Breast epithelium (tissue), 4 donors: ENCODE results near the gene SYCE3. TPM values are rescaled to one million over a fixed set of nuclear protein-coding genes. Genes with fewer than 3 reads are reported as not detected.
A peak's percentile ranks its signal among the peaks of the same experiment; 100 is the strongest.

ENCODE experiments used
- DNase-seq, 2 donors: peaks; one replicate each; pipeline ENCODE4 v3.0.0-alpha.2; 2019; ENCODE audit warnings: low spot score in 2 of 2
- H3K27ac ChIP-seq, 2 donors: fragments of 200-600 bp; sonication (generic) in 1 of 2; one replicate each; pipeline ENCODE4 v1.5.1; 2016 to 2019; ENCODE audit warnings: mild to moderate bottlenecking in 1 of 2
- H3K27me3 ChIP-seq, 2 donors: fragments of 200-600 bp; sonication (generic) in 1 of 2; one replicate each; pipeline versions ENCODE4 v1.5.1 to v1.6.0; 2017 to 2019; ENCODE audit warnings: control low read depth in 1 of 2, mild to moderate bottlenecking in 1 of 2
- H3K36me3 ChIP-seq: fragments of 200-600 bp; one replicate; pipeline ENCODE4 v1.5.1; 2019
- H3K4me1 ChIP-seq, 2 donors: fragments of 200-600 bp; sonication (generic); one replicate each; pipeline ENCODE4 v1.5.1; 2016 to 2019; ENCODE audit warnings: control low read depth in 1 of 2
- H3K4me3 ChIP-seq, 3 donors: fragments of 200-600 bp; sonication (generic); 1 replicate in 2 of 3; 2 replicates in 1 of 3; pipeline ENCODE4 v1.5.1; 2016 to 2019; ENCODE audit warnings: mild to moderate bottlenecking in 3 of 3, moderate library complexity in 2 of 3
- H3K9me3 ChIP-seq, 2 donors: fragments of 200-600 bp; sonication (generic) in 1 of 2; one replicate each; pipeline ENCODE4 v1.5.1; 2016 to 2019; ENCODE audit warnings: control low read depth in 1 of 2
- POLR2A ChIP-seq: fragments of 450-650 bp; IDR thresholded peaks from one replicate; pipeline ENCODE4 v1.6.1; 2016; ENCODE audit warnings: antibody characterized with exemption, mild to moderate bottlenecking, moderate library complexity
- POLR2AphosphoS5 ChIP-seq, 3 donors: sonication (generic); formaldehyde crosslinking; IDR thresholded peaks; one replicate each; pipeline ENCODE4 v1.6.1; 2017; ENCODE audit warnings: antibody characterized with exemption in 3 of 3
- intact Hi-C: fragments of 100-400 bp; cut with DNase I; formaldehyde crosslinking; loops from one replicate; pipeline ENCODE4 v1.15.1; 2023; ENCODE audit warnings: low total_unique reads
- total RNA-seq, 3 donors: library from RNA; depleted of rRNA; stranded (reverse); fragments of >200 nt; gene quantifications; one replicate each; pipeline ENCODE4 v1.1.0, GENCODE V29; 2016
- TF ChIP-seq, protein P1 (sequence below), 3 donors: fragments of 450-650 bp; IDR thresholded peaks; one replicate each; pipeline ENCODE4 v1.5.1; 2016 to 2017; ENCODE audit warnings: antibody characterized with exemption in 3 of 3, mild to moderate bottlenecking in 3 of 3, moderate library complexity in 3 of 3

Gene SYCE3
- total RNA-seq, 3 donors from 2014 or later = not detected

DNA sequence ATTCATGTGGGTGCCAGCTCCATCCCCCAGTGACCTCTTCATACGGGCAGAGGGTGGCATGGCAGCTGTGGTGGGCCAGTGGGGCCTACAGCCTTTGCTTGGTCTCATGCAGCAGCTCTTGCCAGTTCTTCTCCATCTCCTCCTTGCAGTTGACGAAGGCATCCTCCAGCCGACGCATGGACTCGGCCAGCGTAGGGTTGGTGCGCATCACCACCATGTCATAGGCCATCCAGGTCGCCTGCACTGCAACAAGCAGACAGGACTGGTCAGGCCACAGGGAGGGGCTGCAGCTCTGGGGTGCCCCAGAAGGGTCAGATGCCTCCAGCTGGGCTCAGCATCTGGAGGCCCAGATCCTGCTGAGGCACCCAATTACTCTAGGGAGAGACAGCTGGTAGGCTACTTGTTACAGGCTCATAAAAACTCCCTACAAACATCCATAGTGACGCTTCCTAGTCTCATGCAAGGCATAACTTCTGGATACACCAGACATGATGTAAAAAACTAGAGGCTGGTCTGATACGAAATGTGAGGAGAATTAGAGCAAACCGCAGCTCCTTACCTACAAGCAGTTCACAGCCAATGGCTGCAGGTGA lies 11.5 kb downstream of the SYCE3 start:
- no peak overlapping the region for H3K4me3 ChIP-seq
- no peaks in the 10 kb centered on the region for H3K9me3 ChIP-seq
- peaks cover 3 to 8% of the 10 kb centered on the region in 2 donors for H3K27me3 ChIP-seq
- H3K4me1 ChIP-seq = peaks cover 3 to 10% of the 10 kb centered on the region in 2 donors
- TF ChIP-seq, protein P1, sequence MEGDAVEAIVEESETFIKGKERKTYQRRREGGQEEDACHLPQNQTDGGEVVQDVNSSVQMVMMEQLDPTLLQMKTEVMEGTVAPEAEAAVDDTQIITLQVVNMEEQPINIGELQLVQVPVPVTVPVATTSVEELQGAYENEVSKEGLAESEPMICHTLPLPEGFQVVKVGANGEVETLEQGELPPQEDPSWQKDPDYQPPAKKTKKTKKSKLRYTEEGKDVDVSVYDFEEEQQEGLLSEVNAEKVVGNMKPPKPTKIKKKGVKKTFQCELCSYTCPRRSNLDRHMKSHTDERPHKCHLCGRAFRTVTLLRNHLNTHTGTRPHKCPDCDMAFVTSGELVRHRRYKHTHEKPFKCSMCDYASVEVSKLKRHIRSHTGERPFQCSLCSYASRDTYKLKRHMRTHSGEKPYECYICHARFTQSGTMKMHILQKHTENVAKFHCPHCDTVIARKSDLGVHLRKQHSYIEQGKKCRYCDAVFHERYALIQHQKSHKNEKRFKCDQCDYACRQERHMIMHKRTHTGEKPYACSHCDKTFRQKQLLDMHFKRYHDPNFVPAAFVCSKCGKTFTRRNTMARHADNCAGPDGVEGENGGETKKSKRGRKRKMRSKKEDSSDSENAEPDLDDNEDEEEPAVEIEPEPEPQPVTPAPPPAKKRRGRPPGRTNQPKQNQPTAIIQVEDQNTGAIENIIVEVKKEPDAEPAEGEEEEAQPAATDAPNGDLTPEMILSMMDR (IDR thresholded peaks at IDR 0.05) = no peak
- TF ChIP-seq POLR2AphosphoS5 (IDR thresholded peaks at IDR 0.05) = no peak
- TF ChIP-seq POLR2A = no peak
- H3K36me3 ChIP-seq = no peaks in the 10 kb centered on the region
- no peak for DNase-seq
- H3K27ac ChIP-seq = no peak overlapping the region
- intact Hi-C loops = no loop called here

DNA sequence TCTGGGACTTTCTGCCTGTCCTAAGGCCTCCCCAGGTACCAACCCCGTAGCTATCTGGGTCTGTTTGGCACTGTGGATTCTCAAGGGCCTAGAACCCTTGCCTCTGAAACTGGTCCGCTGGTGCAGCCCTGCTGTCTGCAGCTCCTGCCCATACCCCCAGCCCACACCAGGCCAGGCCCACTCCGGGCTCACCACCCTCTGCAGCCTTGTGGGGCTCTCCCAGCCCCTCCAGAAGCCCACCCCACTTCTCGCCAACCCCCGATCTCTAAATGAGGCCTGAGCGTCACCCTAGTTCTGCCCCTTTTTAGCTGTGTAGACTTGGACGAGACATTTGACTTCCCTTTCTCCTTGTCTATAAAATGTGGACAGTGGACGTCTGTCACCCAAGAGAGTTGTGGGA lies 12.3 kb downstream of the SYCE3 start:
- Histone ChIP-seq H3K27ac (no peak overlapping the region), H3K9me3 (no peaks in the 10 kb centered on the region), H3K4me1 (peaks cover 3 to 13% of the 10 kb centered on the region in 2 donors), H3K27me3 (peaks cover 3 to 8% of the 10 kb centered on the region in 2 donors), H3K36me3 (no peaks in the 10 kb centered on the region), H3K4me3 (no peak overlapping the region)
- no peak for DNase-seq
- TF ChIP-seq POLR2A = no peak
- TF ChIP-seq POLR2AphosphoS5 (IDR thresholded peaks at IDR 0.05) = no peak
- TF ChIP-seq, protein P1 (IDR thresholded peaks at IDR 0.05) = no peak
- intact Hi-C loops = no loop called here

DNA sequence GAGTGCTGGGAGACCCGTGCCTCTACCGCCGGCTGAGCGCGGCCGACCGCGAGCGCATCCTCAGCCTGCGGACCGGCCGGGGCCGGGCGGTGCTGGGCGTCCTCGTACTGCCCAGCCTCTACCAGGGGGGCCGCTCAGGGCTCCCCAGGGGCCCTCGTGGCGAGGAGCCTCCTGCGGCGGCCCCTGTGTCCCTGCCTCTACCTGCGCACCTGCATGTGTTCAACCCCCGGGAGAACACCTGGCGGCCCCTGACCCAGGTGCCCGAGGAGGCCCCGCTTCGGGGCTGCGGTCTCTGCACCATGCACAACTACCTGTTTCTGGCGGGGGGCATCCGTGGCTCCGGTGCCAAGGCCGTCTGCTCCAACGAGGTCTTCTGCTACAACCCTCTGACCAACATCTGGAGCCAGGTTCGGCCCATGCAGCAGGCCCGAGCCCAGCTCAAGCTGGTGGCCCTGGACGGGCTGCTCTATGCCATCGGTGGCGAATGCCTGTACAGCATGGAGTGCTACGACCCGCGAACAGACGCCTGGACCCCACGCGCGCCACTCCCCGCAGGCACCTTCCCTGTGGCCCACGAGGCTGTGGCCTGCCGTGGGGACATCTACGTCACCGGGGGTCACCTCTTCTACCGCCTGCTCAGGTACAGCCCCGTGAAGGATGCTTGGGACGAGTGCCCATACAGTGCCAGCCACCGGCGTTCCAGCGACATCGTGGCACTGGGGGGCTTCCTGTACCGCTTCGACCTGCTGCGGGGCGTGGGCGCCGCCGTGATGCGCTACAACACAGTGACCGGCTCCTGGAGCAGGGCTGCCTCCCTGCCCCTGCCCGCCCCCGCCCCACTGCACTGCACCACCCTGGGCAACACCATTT lies 13.6 kb downstream of the SYCE3 start:
- intact Hi-C loops = no loop called here
- Histone ChIP-seq H3K27me3 (peaks cover 3 to 8% of the 10 kb centered on the region in 2 donors), H3K9me3 (no peaks in the 10 kb centered on the region), H3K4me1 (peaks cover 5 to 18% of the 10 kb centered on the region in 2 donors), H3K27ac (no peak overlapping the region), H3K36me3 (no peaks in the 10 kb centered on the region), H3K4me3 (peak overlapping the region; percentile 21 to 39 (median 27))
- DNase-seq = no peak
- TF ChIP-seq POLR2A (no peak), POLR2AphosphoS5 (IDR thresholded peaks at IDR 0.05) (no peak)
- TF ChIP-seq, protein P1 (IDR thresholded peaks at IDR 0.05) = no peak

DNA sequence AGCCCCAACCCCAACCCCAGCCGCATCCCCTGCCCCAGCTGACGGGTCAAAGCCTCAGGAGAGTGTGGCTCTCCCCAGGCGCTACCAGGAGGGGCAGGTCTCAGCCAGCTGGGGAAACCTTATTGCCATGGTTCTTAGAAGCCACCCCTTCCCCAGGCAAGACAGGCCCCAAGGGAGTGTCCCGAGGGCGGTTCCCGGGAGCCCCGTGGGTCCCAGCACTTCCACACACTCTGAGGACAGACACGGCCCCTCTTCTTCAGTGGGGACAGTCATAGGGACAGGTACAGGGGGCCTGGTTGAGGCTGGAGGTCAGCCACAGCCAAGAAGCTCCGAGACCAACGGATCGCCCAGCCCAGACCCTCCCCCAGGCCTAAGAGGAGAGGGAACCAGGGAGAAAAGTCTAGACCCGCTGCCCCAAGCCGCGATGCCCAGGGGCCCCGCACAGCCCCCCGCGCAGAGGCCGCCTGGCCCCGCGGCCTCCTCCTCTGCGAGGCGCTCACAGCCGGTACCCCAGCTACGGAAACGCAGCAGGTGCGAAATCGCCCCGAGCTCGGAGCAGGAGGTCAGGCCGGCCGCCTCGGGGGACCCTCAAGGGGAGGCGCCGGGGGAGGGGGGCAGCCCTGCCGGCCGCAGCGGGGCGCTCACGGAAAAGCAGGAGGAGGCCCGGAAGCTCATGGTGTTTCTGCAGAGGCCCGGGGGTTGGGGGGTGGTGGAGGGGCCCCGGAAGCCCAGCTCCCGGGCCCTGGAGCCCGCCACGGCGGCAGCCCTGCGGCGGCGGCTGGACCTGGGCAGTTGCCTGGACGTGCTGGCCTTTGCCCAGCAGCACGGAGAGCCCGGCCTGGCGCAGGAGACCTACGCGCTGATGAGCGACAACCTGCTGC lies 14.4 kb downstream of the SYCE3 start:
- Histone ChIP-seq H3K4me1 (peaks cover 6 to 18% of the 10 kb centered on the region in 2 donors), H3K36me3 (no peaks in the 10 kb centered on the region), H3K27ac (no peak overlapping the region), H3K27me3 (peaks cover 3 to 8% of the 10 kb centered on the region in 2 donors), H3K9me3 (no peaks in the 10 kb centered on the region), H3K4me3 (peak overlapping the region; percentile 21 to 39 (median 27))
- no peak for DNase-seq
- intact Hi-C loops = no loop called here
- TF ChIP-seq POLR2A (no peak), POLR2AphosphoS5 (IDR thresholded peaks at IDR 0.05) (no peak)
- TF ChIP-seq, protein P1 (IDR thresholded peaks at IDR 0.05) = no peak
